Measurements from ENCODE around the gene SPATC1L. TPM values are rescaled to one million over a fixed set of nuclear protein-coding genes. Genes with fewer than 3 reads are reported as not detected.

Gene SPATC1L
- total RNA-seq, 1 experiment from 2014 or later = 11.3 TPM

- H3K27me3 Mint-ChIP-seq (ENCODE audit: insufficient read depth, unreplicated experiment) = no peaks in the 10 kb centered on the region
- H3K36me3 Mint-ChIP-seq (ENCODE audit: insufficient read depth, unreplicated experiment) = peaks cover 43% of the 10 kb centered on the region
- POLR2A ChIA-PET = no interaction called here
- H3K9me3 Mint-ChIP-seq (ENCODE audit: unreplicated experiment) = no peaks in the 10 kb centered on the region
- TF ChIP-seq CTCF (IDR thresholded peaks at IDR 0.05; ENCODE audit: unreplicated experiment) = no peak
- no peak overlapping the region for H3K27ac Mint-ChIP-seq (ENCODE audit: low read depth, unreplicated experiment)
- DNase-seq (ENCODE audit: unreplicated experiment) = no peak
- intact Hi-C loops (cut with micrococcal nuclease) = no loop called here
- CTCF ChIA-PET = interaction anchor here (1.3 kb wide), 1 partner anchor 70 kb away, joined by 6 read pairs; no protein-coding TSS in a partner anchor
- peaks cover 40% of the 10 kb centered on the region for H3K4me1 Mint-ChIP-seq (ENCODE audit: insufficient read depth, unreplicated experiment)
- BruUV-seq (replicated peaks) = no TSS peak
- H3K4me3 Mint-ChIP-seq (ENCODE audit: unreplicated experiment) = no peak overlapping the region
Measured at GRCh38 chr21:46223217-46223616, 39.0 kb upstream of the SPATC1L start.

- Mint-ChIP-seq H3K27ac (ENCODE audit: low read depth, unreplicated experiment) (no peak overlapping the region), H3K4me3 (ENCODE audit: unreplicated experiment) (no peak overlapping the region), H3K27me3 (ENCODE audit: insufficient read depth, unreplicated experiment) (no peaks in the 10 kb centered on the region), H3K9me3 (ENCODE audit: unreplicated experiment) (no peaks in the 10 kb centered on the region), H3K36me3 (ENCODE audit: insufficient read depth, unreplicated experiment) (peaks cover 46% of the 10 kb centered on the region), H3K4me1 (ENCODE audit: insufficient read depth, unreplicated experiment) (peaks cover 39% of the 10 kb centered on the region)
- intact Hi-C loops (cut with micrococcal nuclease) = no loop called here
- no peak for DNase-seq (ENCODE audit: unreplicated experiment)
- BruUV-seq (replicated peaks) = no TSS peak
- ChIA-PET POLR2A (no interaction called here), CTCF (interaction anchor here (1.3 kb wide), 1 partner anchor 69 kb away, joined by 6 read pairs; no protein-coding TSS in a partner anchor)
- TF ChIP-seq CTCF (IDR thresholded peaks at IDR 0.05; ENCODE audit: unreplicated experiment) = no peak
Measured at GRCh38 chr21:46222436-46223116, 38.3 kb upstream of the SPATC1L start.

- no peak for TF ChIP-seq CTCF (IDR thresholded peaks at IDR 0.05; ENCODE audit: unreplicated experiment)
- no peak for DNase-seq (ENCODE audit: unreplicated experiment)
- Mint-ChIP-seq H3K9me3 (ENCODE audit: unreplicated experiment) (no peaks in the 10 kb centered on the region), H3K27ac (ENCODE audit: low read depth, unreplicated experiment) (no peak overlapping the region), H3K36me3 (ENCODE audit: insufficient read depth, unreplicated experiment) (peaks cover 48% of the 10 kb centered on the region), H3K4me3 (ENCODE audit: unreplicated experiment) (no peak overlapping the region), H3K4me1 (ENCODE audit: insufficient read depth, unreplicated experiment) (peaks cover 31% of the 10 kb centered on the region), H3K27me3 (ENCODE audit: insufficient read depth, unreplicated experiment) (no peaks in the 10 kb centered on the region)
- ChIA-PET POLR2A (no interaction called here), CTCF (interaction anchor here (1.3 kb wide), 1 partner anchor 69 kb away, joined by 6 read pairs; no protein-coding TSS in a partner anchor)
- intact Hi-C loops (cut with micrococcal nuclease) = no loop called here
- BruUV-seq (replicated peaks) = no TSS peak
Measured at GRCh38 chr21:46221664-46222435, 37.6 kb upstream of the SPATC1L start.

GRCh38 chr21:46220847-46221246 lies 36.6 kb upstream of the SPATC1L start:
- intact Hi-C loops (cut with micrococcal nuclease) = no loop called here
- Mint-ChIP-seq H3K9me3 (ENCODE audit: unreplicated experiment) (no peaks in the 10 kb centered on the region), H3K36me3 (ENCODE audit: insufficient read depth, unreplicated experiment) (peaks cover 54% of the 10 kb centered on the region), H3K27me3 (ENCODE audit: insufficient read depth, unreplicated experiment) (no peaks in the 10 kb centered on the region), H3K4me1 (ENCODE audit: insufficient read depth, unreplicated experiment) (peaks cover 23% of the 10 kb centered on the region), H3K4me3 (ENCODE audit: unreplicated experiment) (no peak overlapping the region), H3K27ac (ENCODE audit: low read depth, unreplicated experiment) (peak overlapping the region; percentile 74)
- POLR2A ChIA-PET = no interaction called here
- CTCF ChIA-PET = no interaction called here
- no TSS peak for BruUV-seq (replicated peaks)
- DNase-seq (ENCODE audit: unreplicated experiment) = no peak
- TF ChIP-seq CTCF (IDR thresholded peaks at IDR 0.05; ENCODE audit: unreplicated experiment) = no peak
